Esophagus squamous epithelium (tissue), 5 donors: ENCODE measurements around the gene FOXN1. TPM values are rescaled to one million over a fixed set of nuclear protein-coding genes. Genes with fewer than 3 reads are reported as not detected.
"Not testable (repeated sequence)": the region's sequence is repeated elsewhere in the genome, so short reads cannot be mapped to it uniquely, and the experiment has no call there.

Source experiments
- DNase-seq: peaks from one replicate; lab custom pipeline; 2025; lab: John Stamatoyannopoulos, UW
- H3K27ac ChIP-seq, 4 donors: fragments of 200-600 bp; sonication (generic); one replicate each; pipeline ENCODE4 v1.5.1; 2016 to 2019; ENCODE audit warnings: mild to moderate bottlenecking in 1 of 4
- H3K27me3 ChIP-seq, 4 donors: fragments of 200-600 bp; sonication (generic); 1 replicate in 3 of 4; 2 replicates in 1 of 4; pipeline versions ENCODE4 v1.5.1 to v1.6.0; 2017 to 2021; ENCODE audit warnings: antibody characterized with exemption in 1 of 4
- H3K36me3 ChIP-seq, 3 donors: fragments of 200-600 bp; sonication (generic); one replicate each; pipeline ENCODE4 v1.5.1; 2016 to 2019
- H3K4me1 ChIP-seq, 3 donors: fragments of 200-600 bp; sonication (generic); one replicate each; pipeline ENCODE4 v1.5.1; 2017 to 2019
- H3K4me3 ChIP-seq, 4 donors: fragments of 200-600 bp; sonication (generic); 1 replicate in 3 of 4; 2 replicates in 1 of 4; pipeline ENCODE4 v1.5.1; 2016 to 2019; ENCODE audit warnings: mild to moderate bottlenecking in 2 of 4, moderate library complexity in 1 of 4
- H3K9me3 ChIP-seq, 3 donors: fragments of 200-600 bp; sonication (generic); one replicate each; pipeline ENCODE4 v1.5.1; 2016 to 2019
- POLR2A ChIP-seq, 4 donors: fragments of 450-650 bp; IDR thresholded peaks; one replicate each; pipeline ENCODE4 v1.6.1; 2017; ENCODE audit warnings: antibody characterized with exemption in 4 of 4, mild to moderate bottlenecking in 4 of 4, moderate library complexity in 3 of 4
- WGBS, 2 donors: methylation state at CpG; one replicate each; pipeline ENCODE4 v1.1.5; 2018; 5-methylcytosine and 5-hydroxymethylcytosine counted together
- intact Hi-C: fragments of 100-400 bp; cut with DNase I; formaldehyde crosslinking; loops from one replicate; pipeline ENCODE4 v1.15.0; 2022
- total RNA-seq, 4 donors: library from RNA; depleted of rRNA; stranded (reverse); fragments of >200 nt; gene quantifications; one replicate each; pipeline ENCODE4 v1.1.0, GENCODE V29; 2016
- TF ChIP-seq, protein P1 (sequence below), 6 experiments: fragments of 450-650 bp in 4 of 6; fragments of 200-600 bp in 2 of 6; sonication (generic) in 2 of 6; IDR thresholded peaks; one replicate each; pipeline ENCODE4 v1.5.1; 2016 to 2019; ENCODE audit warnings: antibody characterized with exemption in 6 of 6, mild to moderate bottlenecking in 4 of 6, moderate library complexity in 4 of 6
- donor health status: DM: yes; HTN: yes; CAD: no.

The FOXN1 gene
- total RNA-seq, 4 donors from 2014 or later, result 10.5 to 17.0 (median 14.8) TPM

DNA sequence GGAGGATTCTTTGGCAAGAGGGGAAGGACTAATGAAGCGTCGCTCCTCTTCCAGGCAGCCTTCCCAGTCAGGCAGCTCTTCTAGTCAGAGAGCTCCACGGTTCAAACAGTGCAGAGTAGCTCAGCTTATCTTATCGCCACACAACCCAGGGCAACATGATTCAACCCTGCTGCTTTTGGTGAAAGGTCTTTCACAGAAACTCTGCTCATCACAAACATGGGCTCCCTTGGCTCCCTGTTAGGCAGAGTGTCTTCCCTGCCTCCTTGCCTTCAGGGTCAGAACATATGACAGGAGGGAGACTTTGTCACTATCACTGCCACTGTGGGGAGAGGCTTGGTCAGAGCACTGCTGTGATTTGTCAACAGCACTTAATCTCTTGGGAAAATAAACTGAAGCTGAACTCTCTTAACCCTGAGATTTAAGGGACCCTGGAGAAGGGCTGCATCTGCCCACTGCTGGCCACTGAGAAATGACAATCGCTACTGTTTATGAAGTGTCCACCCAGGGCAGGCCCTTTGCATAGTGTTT lies 39.6 kb upstream of the FOXN1 start:
- peaks cover 0 to 43% (median 0%) of the 10 kb centered on the region in 4 donors for H3K27me3 ChIP-seq
- intact Hi-C loops, result no loop called here
- no peaks in the 10 kb centered on the region for H3K4me1 ChIP-seq
- TF ChIP-seq, protein P1, sequence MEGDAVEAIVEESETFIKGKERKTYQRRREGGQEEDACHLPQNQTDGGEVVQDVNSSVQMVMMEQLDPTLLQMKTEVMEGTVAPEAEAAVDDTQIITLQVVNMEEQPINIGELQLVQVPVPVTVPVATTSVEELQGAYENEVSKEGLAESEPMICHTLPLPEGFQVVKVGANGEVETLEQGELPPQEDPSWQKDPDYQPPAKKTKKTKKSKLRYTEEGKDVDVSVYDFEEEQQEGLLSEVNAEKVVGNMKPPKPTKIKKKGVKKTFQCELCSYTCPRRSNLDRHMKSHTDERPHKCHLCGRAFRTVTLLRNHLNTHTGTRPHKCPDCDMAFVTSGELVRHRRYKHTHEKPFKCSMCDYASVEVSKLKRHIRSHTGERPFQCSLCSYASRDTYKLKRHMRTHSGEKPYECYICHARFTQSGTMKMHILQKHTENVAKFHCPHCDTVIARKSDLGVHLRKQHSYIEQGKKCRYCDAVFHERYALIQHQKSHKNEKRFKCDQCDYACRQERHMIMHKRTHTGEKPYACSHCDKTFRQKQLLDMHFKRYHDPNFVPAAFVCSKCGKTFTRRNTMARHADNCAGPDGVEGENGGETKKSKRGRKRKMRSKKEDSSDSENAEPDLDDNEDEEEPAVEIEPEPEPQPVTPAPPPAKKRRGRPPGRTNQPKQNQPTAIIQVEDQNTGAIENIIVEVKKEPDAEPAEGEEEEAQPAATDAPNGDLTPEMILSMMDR (IDR thresholded peaks at IDR 0.05), result no peak
- TF ChIP-seq POLR2A (IDR thresholded peaks at IDR 0.05), result no peak
- no peaks in the 10 kb centered on the region for H3K36me3 ChIP-seq
- no peak overlapping the region for H3K4me3 ChIP-seq
- DNase-seq, result no peak
- WGBS, 2 donors, result 42 to 57% methylated on average over 3 to 5 of the region's 5 CpGs
- H3K27ac ChIP-seq, result no peak overlapping the region
- H3K9me3 ChIP-seq, result no peaks in the 10 kb centered on the region

DNA sequence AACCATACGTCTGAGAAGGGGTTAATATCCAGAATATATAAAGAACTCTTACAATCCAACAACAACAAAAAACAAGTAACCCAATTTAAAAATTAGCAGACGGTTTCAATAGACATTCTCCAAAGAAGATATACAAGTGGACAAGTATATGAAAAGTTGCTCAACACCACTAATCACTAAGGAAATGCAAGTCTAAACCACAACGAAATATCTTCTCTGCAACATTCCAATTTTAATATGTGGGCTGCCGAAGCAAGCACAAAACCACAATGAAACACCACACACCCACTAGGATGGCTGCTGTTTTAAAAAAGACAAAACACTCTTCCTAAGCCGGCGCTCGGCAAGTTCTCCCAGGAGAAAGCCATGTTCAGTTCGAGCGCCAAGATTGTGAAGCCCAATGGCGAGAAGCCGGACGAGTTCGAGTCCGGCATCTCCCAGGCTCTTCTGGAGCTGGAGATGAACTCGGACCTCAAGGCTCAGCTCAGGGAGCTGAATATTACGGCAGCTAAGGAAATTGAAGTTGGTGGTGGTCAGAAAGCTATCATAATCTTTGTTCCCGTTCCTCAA lies 38.6 kb upstream of the FOXN1 start:
- Histone ChIP-seq H3K4me3 (no peak overlapping the region), H3K27ac (no peak overlapping the region), H3K36me3 (no peaks in the 10 kb centered on the region), H3K9me3 (no peaks in the 10 kb centered on the region), H3K4me1 (no peaks in the 10 kb centered on the region), H3K27me3 (peaks cover 0 to 43% (median 0%) of the 10 kb centered on the region in 4 donors)
- no peak for DNase-seq
- no peak for TF ChIP-seq POLR2A (IDR thresholded peaks at IDR 0.05)
- TF ChIP-seq, protein P1 (IDR thresholded peaks at IDR 0.05), result no peak
- 65 to 70% methylated on average over 12 to 17 of the region's 17 CpGs for WGBS, 2 donors
- intact Hi-C loops, result no loop called here

DNA sequence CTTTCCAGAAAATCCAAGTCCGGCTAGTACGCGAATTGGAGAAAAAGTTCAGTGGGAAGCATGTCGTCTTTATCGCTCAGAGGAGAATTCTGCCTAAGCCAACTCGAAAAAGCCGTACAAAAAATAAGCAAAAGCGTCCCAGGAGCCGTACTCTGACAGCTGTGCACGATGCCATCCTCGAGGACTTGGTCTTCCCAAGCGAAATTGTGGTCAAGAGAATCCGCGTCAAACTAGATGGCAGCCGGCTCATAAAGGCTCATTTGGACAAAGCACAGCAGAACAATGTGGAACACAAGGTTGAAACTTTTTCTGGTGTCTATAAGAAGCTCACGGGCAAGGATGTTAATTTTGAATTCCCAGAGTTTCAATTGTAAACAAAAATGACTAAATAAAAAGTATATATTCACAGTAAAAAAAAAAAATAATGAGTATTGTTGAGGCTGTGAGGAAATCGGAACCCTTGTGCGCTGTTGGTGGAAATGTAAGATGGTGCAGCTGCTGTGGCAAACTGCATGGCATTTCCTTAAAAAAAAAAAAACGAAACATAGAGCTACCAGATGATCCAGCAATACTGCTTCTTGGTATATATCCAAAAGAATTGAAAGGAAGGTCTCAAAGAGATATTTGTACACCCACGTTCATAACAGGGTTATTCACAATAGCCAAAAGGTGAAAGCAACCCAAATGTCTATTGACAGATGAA lies 38.0 kb upstream of the FOXN1 start:
- WGBS, 2 donors, result 58 to 66% methylated on average over 16 to 19 of the region's 20 CpGs
- peaks cover 0 to 43% (median 0%) of the 10 kb centered on the region in 4 donors for H3K27me3 ChIP-seq
- H3K36me3 ChIP-seq, H3K27ac ChIP-seq, H3K4me3 ChIP-seq, DNase-seq, H3K4me1 ChIP-seq, H3K9me3 ChIP-seq, intact Hi-C loops: not testable (repeated sequence)

GRCh38 chr17:28468781-28469180 lies 37.4 kb upstream of the FOXN1 start:
- TF ChIP-seq, protein P1 (IDR thresholded peaks at IDR 0.05), result no peak
- DNase-seq, result no peak
- peaks cover 0 to 40% (median 0%) of the 10 kb centered on the region in 4 donors for H3K27me3 ChIP-seq
- intact Hi-C loops, result no loop called here
- H3K9me3 ChIP-seq, result no peaks in the 10 kb centered on the region
- H3K36me3 ChIP-seq, result no peaks in the 10 kb centered on the region
- no peaks in the 10 kb centered on the region for H3K4me1 ChIP-seq
- no peak overlapping the region for H3K27ac ChIP-seq
- H3K4me3 ChIP-seq, result no peak overlapping the region

DNA sequence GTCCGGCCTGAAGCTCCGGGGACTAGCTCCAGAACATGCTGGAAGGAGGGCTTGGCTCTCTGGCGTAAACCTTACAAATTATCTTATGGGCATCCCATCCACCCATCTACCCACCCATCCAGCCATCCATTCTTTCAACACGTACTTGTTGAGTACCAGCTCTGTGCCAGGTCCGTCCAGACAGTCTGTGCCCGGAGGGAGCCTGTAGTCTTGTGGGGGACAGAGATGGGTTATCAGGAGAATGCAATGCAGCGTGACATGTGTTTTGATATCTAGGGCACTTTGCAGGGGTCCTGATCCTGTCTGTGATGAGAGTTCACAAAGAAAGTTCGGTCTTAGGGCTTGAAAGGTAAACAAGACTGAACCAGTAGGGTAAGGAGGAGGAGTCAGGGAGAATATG lies 36.8 kb upstream of the FOXN1 start:
- Histone ChIP-seq H3K4me1 (no peaks in the 10 kb centered on the region), H3K9me3 (no peaks in the 10 kb centered on the region), H3K4me3 (no peak overlapping the region), H3K27me3 (peaks cover 0 to 39% (median 0%) of the 10 kb centered on the region in 4 donors), H3K36me3 (no peaks in the 10 kb centered on the region), H3K27ac (no peak overlapping the region)
- intact Hi-C loops, result no loop called here
- no peak for TF ChIP-seq POLR2A (IDR thresholded peaks at IDR 0.05)
- TF ChIP-seq, protein P1 (IDR thresholded peaks at IDR 0.05), result no peak
- WGBS, 2 donors, result 33 to 83% methylated on average over 2 to 7 of the region's 8 CpGs
- no peak for DNase-seq
